OCI-LY1 (cell line): ENCODE results near the gene DIAPH2.

Experiments
- H2AFZ ChIP-seq: fragments of 200-600 bp; sonication (generic), shearing (Covaris generic); 2 replicates; pipeline ENCODE4 v1.6.0; 2014; ENCODE audit warnings: antibody characterized with exemption, mild to moderate bottlenecking, low read length
- H3F3A ChIP-seq: fragments of 200-600 bp; sonication (generic), shearing (Covaris generic); 2 replicates; pipeline ENCODE4 v1.6.0; 2014; ENCODE audit warnings: mild to moderate bottlenecking, antibody characterized with exemption, low read length, moderate library complexity; ENCODE audit not compliant: insufficient read depth
- H3K27ac ChIP-seq: fragments of 200-600 bp; sonication (generic); 2 replicates; pipeline ENCODE4 v1.5.1; 2014; ENCODE audit warnings: low read length, mixed run types, mild to moderate bottlenecking, low read depth; ENCODE audit not compliant: poor library complexity, severe bottlenecking
- H3K27me3 ChIP-seq: fragments of 200-600 bp; sonication (generic); 2 replicates; pipeline ENCODE4 v1.6.0; 2014; ENCODE audit warnings: antibody characterized with exemption, mild to moderate bottlenecking, low read length, moderate library complexity; ENCODE audit not compliant: insufficient read depth
- H3K36me3 ChIP-seq: fragments of 200-600 bp; sonication (generic); 2 replicates; pipeline ENCODE4 v1.6.1; 2014; ENCODE audit warnings: mild to moderate bottlenecking, antibody characterized with exemption, low read length, moderate library complexity, mixed read lengths; ENCODE audit not compliant: insufficient read depth
- H3K4me1 ChIP-seq: fragments of 200-600 bp; sonication (generic); 2 replicates; pipeline ENCODE4 v1.5.1; 2014; ENCODE audit warnings: mild to moderate bottlenecking, low read length, moderate library complexity; ENCODE audit not compliant: insufficient read depth, severe bottlenecking
- H3K4me2 ChIP-seq: fragments of 200-600 bp; sonication (generic), shearing (Covaris generic); 2 replicates; pipeline ENCODE4 v1.6.1; 2014; ENCODE audit warnings: low read length
- H3K4me3 ChIP-seq: fragments of 200-600 bp; sonication (generic); 2 replicates; pipeline ENCODE4 v1.5.1; 2014; ENCODE audit warnings: low read length, low read depth, mild to moderate bottlenecking, mixed read lengths; ENCODE audit not compliant: poor library complexity, severe bottlenecking
- H3K79me2 ChIP-seq: fragments of 200-600 bp; shearing (Covaris generic); 2 replicates; pipeline ENCODE4 v1.6.1; 2016; ENCODE audit warnings: mixed run types, low read length, mixed read lengths; ENCODE audit not compliant: insufficient read depth
- H3K9ac ChIP-seq: fragments of 200-600 bp; sonication (generic), shearing (Covaris generic); 2 replicates; pipeline ENCODE4 v1.6.1; 2014; ENCODE audit warnings: mild to moderate bottlenecking, low read length, mixed read lengths
- H3K9me2 ChIP-seq: fragments of 200-600 bp; sonication (generic), shearing (Covaris generic); 2 replicates; pipeline ENCODE4 v1.6.1; 2014; ENCODE audit warnings: low read depth, mild to moderate bottlenecking, low read length, mixed read lengths
- H3K9me3 ChIP-seq: fragments of 200-600 bp; shearing (Covaris generic); 2 replicates; pipeline ENCODE4 v1.6.1; 2014; ENCODE audit warnings: low read length, mixed read lengths
- H4K20me1 ChIP-seq: fragments of 200-600 bp; sonication (generic), shearing (Covaris generic); 2 replicates; pipeline ENCODE4 v1.6.0; 2016; ENCODE audit warnings: mild to moderate bottlenecking, low read length; ENCODE audit not compliant: insufficient read depth
- EZH2 ChIP-seq: fragments of 200-600 bp; sonication (generic), shearing (Covaris generic); IDR thresholded peaks from 2 replicates; pipeline ENCODE4 v1.8.0; 2017; ENCODE audit warnings: borderline replicate concordance, mixed run types, mild to moderate bottlenecking, antibody characterized with exemption, low read length, moderate library complexity, mixed read lengths
- TF ChIP-seq, protein P1 (sequence below): fragments of 200-600 bp; sonication (generic), shearing (Covaris generic); IDR thresholded peaks from 2 replicates; pipeline ENCODE4 v1.5.1; 2017; ENCODE audit warnings: mild to moderate bottlenecking, antibody characterized with exemption, low read length, moderate library complexity, mixed read lengths

DIAPH2 gene

DNA sequence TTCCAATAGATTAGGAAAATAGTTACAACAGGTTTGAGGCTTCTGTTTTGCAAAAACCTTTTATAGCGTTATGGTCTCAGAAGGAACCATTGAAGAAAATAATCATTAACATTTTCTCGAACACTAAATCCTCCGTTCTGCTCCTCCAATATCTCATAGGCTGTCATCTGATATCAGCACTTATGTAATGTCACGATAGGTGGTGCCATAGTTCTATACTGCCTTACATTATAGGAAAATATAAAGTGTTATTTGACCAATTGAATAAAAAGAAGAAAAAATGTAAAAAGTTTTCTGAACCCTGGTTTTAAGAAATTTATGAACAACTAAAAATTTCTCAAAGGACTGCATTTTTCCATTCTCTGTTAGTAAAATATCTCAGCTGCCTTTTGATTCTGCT, 490.5 kb downstream of the DIAPH2 start:
- Histone ChIP-seq H3K4me1 (no peaks in the 10 kb centered on the region), H3K4me2 (no peak overlapping the region), H3K9me2 (no peaks in the 10 kb centered on the region), H3F3A (no peaks in the 10 kb centered on the region), H3K9me3 (no peaks in the 10 kb centered on the region), H3K36me3 (no peaks in the 10 kb centered on the region), H3K4me3 (no peak overlapping the region), H4K20me1 (no peaks in the 10 kb centered on the region), H3K79me2 (no peaks in the 10 kb centered on the region), H3K27me3 (no peaks in the 10 kb centered on the region), H3K9ac (no peak overlapping the region), H2AFZ (no peak overlapping the region), H3K27ac (no peak overlapping the region)
- TF ChIP-seq EZH2 = no peak
- TF ChIP-seq, protein P1, sequence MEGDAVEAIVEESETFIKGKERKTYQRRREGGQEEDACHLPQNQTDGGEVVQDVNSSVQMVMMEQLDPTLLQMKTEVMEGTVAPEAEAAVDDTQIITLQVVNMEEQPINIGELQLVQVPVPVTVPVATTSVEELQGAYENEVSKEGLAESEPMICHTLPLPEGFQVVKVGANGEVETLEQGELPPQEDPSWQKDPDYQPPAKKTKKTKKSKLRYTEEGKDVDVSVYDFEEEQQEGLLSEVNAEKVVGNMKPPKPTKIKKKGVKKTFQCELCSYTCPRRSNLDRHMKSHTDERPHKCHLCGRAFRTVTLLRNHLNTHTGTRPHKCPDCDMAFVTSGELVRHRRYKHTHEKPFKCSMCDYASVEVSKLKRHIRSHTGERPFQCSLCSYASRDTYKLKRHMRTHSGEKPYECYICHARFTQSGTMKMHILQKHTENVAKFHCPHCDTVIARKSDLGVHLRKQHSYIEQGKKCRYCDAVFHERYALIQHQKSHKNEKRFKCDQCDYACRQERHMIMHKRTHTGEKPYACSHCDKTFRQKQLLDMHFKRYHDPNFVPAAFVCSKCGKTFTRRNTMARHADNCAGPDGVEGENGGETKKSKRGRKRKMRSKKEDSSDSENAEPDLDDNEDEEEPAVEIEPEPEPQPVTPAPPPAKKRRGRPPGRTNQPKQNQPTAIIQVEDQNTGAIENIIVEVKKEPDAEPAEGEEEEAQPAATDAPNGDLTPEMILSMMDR = 0 out of 2 replicates have a peak, but pooled peaks have one; percentile 25

DNA sequence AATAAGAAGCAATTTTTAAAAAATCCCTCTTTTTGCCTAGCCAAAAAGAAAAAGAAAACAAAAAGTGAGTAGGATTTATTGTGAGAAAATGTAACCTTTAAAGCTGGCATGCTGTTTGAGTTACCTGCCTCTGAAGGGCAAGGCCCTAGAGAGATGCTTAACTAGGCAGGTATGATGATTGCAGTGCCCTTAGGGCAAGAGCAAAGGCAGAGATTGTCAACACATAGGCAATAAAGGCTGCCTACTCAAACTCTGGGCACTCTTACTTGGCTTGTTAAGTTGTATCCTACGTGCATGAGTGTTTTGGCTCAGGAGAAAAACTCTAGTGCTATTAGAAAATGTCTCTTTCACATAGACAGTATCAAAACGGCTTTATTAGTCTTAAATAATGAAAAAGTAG, 505.0 kb downstream of the DIAPH2 start:
- no peak for TF ChIP-seq EZH2
- TF ChIP-seq, protein P1 = no peak
- H3K4me3 ChIP-seq = no peak overlapping the region

DNA sequence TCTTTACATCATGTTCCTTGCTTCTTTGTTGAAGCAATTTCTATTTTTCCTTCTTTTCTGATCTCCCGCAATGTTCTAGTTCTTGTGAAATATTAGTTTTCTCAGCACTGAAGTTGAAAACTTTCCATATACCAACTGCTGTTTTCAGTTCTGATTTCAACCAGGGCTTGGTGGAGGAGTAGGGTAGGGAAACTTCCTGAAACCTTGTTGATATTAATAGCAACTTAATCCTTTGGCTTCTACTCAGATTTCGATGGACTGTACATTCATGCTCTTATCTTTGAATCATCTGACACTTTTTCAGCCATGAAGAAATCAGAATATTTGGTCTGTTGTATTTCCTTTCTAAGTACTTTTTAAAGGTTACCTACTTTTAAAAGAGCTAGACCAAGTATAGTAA, 514.9 kb downstream of the DIAPH2 start:
- Histone ChIP-seq H3K4me1 (no peaks in the 10 kb centered on the region), H3F3A (no peaks in the 10 kb centered on the region), H2AFZ (no peak overlapping the region), H3K27ac (no peak overlapping the region), H3K4me2 (no peak overlapping the region), H3K36me3 (no peaks in the 10 kb centered on the region), H3K27me3 (no peaks in the 10 kb centered on the region), H3K9ac (no peak overlapping the region), H4K20me1 (no peaks in the 10 kb centered on the region), H3K79me2 (no peaks in the 10 kb centered on the region), H3K4me3 (no peak overlapping the region), H3K9me3 (no peaks in the 10 kb centered on the region), H3K9me2 (no peaks in the 10 kb centered on the region)
- TF ChIP-seq, protein P1 = no peak
- TF ChIP-seq EZH2 = no peak

More for the DNA sequence above, 505.0 kb downstream of the DIAPH2 start:
- Histone ChIP-seq H3K9me2 (no peaks in the 10 kb centered on the region), H3K79me2 (no peaks in the 10 kb centered on the region), H3K9ac (no peak overlapping the region), H3K9me3 (no peaks in the 10 kb centered on the region), H3K36me3 (no peaks in the 10 kb centered on the region), H3K4me2 (no peak overlapping the region), H3K27ac (no peak overlapping the region), H3K4me1 (no peaks in the 10 kb centered on the region), H4K20me1 (no peaks in the 10 kb centered on the region), H3K27me3 (no peaks in the 10 kb centered on the region), H3F3A (no peaks in the 10 kb centered on the region), H2AFZ (no peak overlapping the region)
